HEK293 (cell line): ENCODE data around the gene NMNAT2.

ENCODE experiments used
- CTCF ChIA-PET: fragments of 350-600 bp; formaldehyde crosslinking; extraction: SDS; loops from one replicate; lab custom pipeline; 2021; ENCODE audit warnings: antibody characterized with exemption; lab: Yijun Ruan, JAX
- POLR2A ChIA-PET: fragments of 300-600 bp; formaldehyde crosslinking; extraction: SDS; loops from one replicate; lab custom pipeline; 2020; ENCODE audit warnings: antibody characterized with exemption, inconsistent platforms; lab: Yijun Ruan, JAX
- H3K27ac ChIP-seq: fragments of 200-500 bp; sonication (Bioruptor generic); 2 replicates; pipeline ENCODE4 v1.5.1; 2014; ENCODE audit warnings: low read depth, low read length, control low read depth, inconsistent platforms; ENCODE audit errors: extremely low read depth
- H3K36me3 ChIP-seq, 2 experiments: fragments of 200-500 bp in 1 of 2; sonication (Bioruptor generic) in 1 of 2; 1 replicate in 1 of 2; 2 replicates in 1 of 2; pipeline ENCODE4 v1.5.1; 2014 to 2017; ENCODE audit warnings: inconsistent platforms in 2 of 2, low read length in 2 of 2; ENCODE audit not compliant: control insufficient read depth in 2 of 2, insufficient read depth in 1 of 2
- H3K4me1 ChIP-seq: fragments of 200-500 bp; sonication (Bioruptor generic); 2 replicates; pipeline ENCODE4 v1.5.1; 2014; ENCODE audit warnings: mild to moderate bottlenecking, low read length, inconsistent platforms; ENCODE audit not compliant: control insufficient read depth, insufficient read depth
- H3K4me3 ChIP-seq: 2 replicates; pipeline ENCODE4 v1.5.1; 2011; ENCODE audit warnings: low read depth, mild to moderate bottlenecking, control low read depth, low read length, moderate library complexity
- H3K9me3 ChIP-seq: fragments of 200-500 bp; sonication (Bioruptor generic); 2 replicates; pipeline ENCODE4 v1.5.1; 2014; ENCODE audit warnings: low read depth, low read length, inconsistent platforms; ENCODE audit not compliant: control insufficient read depth, insufficient read depth
- BCL11B ChIP-seq: fragments of 450-650 bp; formaldehyde crosslinking; IDR thresholded peaks from 2 replicates; pipeline ENCODE4 v1.5.1; 2016; ENCODE audit warnings: low read depth, missing biosample characterization, missing genetic modification characterization
- EGR2 ChIP-seq: fragments of 450-650 bp; formaldehyde crosslinking; IDR thresholded peaks from 2 replicates; pipeline ENCODE4 v1.5.1; 2016; ENCODE audit warnings: low read depth, missing biosample characterization, missing genetic modification characterization
- HOXA7 ChIP-seq: sonication (generic); formaldehyde crosslinking; IDR thresholded peaks from 2 replicates; pipeline ENCODE4 v1.8.1; 2022; ENCODE audit warnings: missing genetic modification reagents, borderline replicate concordance
- HOXC10 ChIP-seq: sonication (generic); formaldehyde crosslinking; IDR thresholded peaks from 2 replicates; pipeline ENCODE4 v1.8.1; 2023; ENCODE audit warnings: mild to moderate bottlenecking, missing genetic modification reagents
- RBAK ChIP-seq: fragments of 450-650 bp; formaldehyde crosslinking; IDR thresholded peaks from 2 replicates; pipeline ENCODE4 v1.5.1; 2016; ENCODE audit warnings: missing biosample characterization, missing genetic modification characterization
- REST ChIP-seq: fragments of 450-650 bp; formaldehyde crosslinking; IDR thresholded peaks from 2 replicates; pipeline ENCODE4 v1.5.1; 2016; ENCODE audit warnings: missing biosample characterization, missing genetic modification characterization
- SCRT1 ChIP-seq: fragments of 450-650 bp; formaldehyde crosslinking; IDR thresholded peaks from 2 replicates; pipeline ENCODE4 v1.5.1; 2016; ENCODE audit warnings: missing biosample characterization, missing genetic modification characterization, borderline replicate concordance
- SETDB1 ChIP-seq: IDR thresholded peaks from one replicate; pipeline ENCODE4 v1.6.1; 2017; ENCODE audit warnings: mild to moderate bottlenecking, low read length, moderate library complexity, mixed read lengths; ENCODE audit not compliant: insufficient read length
- TRIM28 ChIP-seq: IDR thresholded peaks from 2 replicates; pipeline ENCODE4 v1.6.1; 2011; ENCODE audit warnings: low read length, control low read depth, borderline replicate concordance
- ZBTB21 ChIP-seq: fragments of 450-650 bp; formaldehyde crosslinking; IDR thresholded peaks from 2 replicates; pipeline ENCODE4 v1.5.1; 2017; ENCODE audit warnings: missing biosample characterization, missing genetic modification characterization
- ZEB2 ChIP-seq: fragments of 450-650 bp; formaldehyde crosslinking; IDR thresholded peaks from 2 replicates; pipeline ENCODE4 v1.5.1; 2016; ENCODE audit warnings: missing biosample characterization, missing genetic modification characterization
- ZFP37 ChIP-seq: fragments of 450-650 bp; formaldehyde crosslinking; IDR thresholded peaks from 2 replicates; pipeline ENCODE4 v1.5.1; 2016; ENCODE audit warnings: missing biosample characterization, missing genetic modification characterization
- ZFP69B ChIP-seq: fragments of 450-650 bp; formaldehyde crosslinking; IDR thresholded peaks from 2 replicates; pipeline ENCODE4 v1.5.1; 2016; ENCODE audit warnings: missing biosample characterization, missing genetic modification characterization
- ZNF155 ChIP-seq: fragments of 450-650 bp; formaldehyde crosslinking; IDR thresholded peaks from 2 replicates; pipeline ENCODE4 v1.5.1; 2016; ENCODE audit warnings: missing biosample characterization, missing genetic modification characterization
- ZNF157 ChIP-seq: fragments of 450-650 bp; formaldehyde crosslinking; IDR thresholded peaks from 2 replicates; pipeline ENCODE4 v1.5.1; 2016; ENCODE audit warnings: missing biosample characterization, missing genetic modification characterization
- ZNF24 ChIP-seq: fragments of 450-650 bp; formaldehyde crosslinking; IDR thresholded peaks from 2 replicates; pipeline ENCODE4 v1.5.1; 2016; ENCODE audit warnings: missing biosample characterization, missing genetic modification characterization
- ZNF280C ChIP-seq: fragments of 450-650 bp; formaldehyde crosslinking; IDR thresholded peaks from 2 replicates; pipeline ENCODE4 v1.5.1; 2016; ENCODE audit warnings: missing biosample characterization, missing genetic modification characterization
- ZNF280D ChIP-seq: fragments of 450-650 bp; formaldehyde crosslinking; IDR thresholded peaks from 2 replicates; pipeline ENCODE4 v1.5.1; 2016; ENCODE audit warnings: missing biosample characterization, missing genetic modification characterization
- ZNF292 ChIP-seq: fragments of 450-650 bp; formaldehyde crosslinking; IDR thresholded peaks from 2 replicates; pipeline ENCODE4 v1.5.1; 2016; ENCODE audit warnings: low read depth, missing biosample characterization, missing genetic modification characterization, borderline replicate concordance
- ZNF350 ChIP-seq: fragments of 450-650 bp; formaldehyde crosslinking; IDR thresholded peaks from 2 replicates; pipeline ENCODE4 v1.5.0; 2017; ENCODE audit warnings: missing biosample characterization, mild to moderate bottlenecking, missing genetic modification characterization
- ZNF571 ChIP-seq: fragments of 450-650 bp; formaldehyde crosslinking; IDR thresholded peaks from 2 replicates; pipeline ENCODE4 v1.5.0; 2017; ENCODE audit warnings: missing biosample characterization, missing genetic modification characterization
- ZNF76 ChIP-seq: fragments of 450-650 bp; formaldehyde crosslinking; IDR thresholded peaks from 2 replicates; pipeline ENCODE4; 2016; ENCODE audit warnings: low read depth, missing biosample characterization, missing genetic modification characterization, borderline replicate concordance
- ZNF776 ChIP-seq: fragments of 450-650 bp; formaldehyde crosslinking; IDR thresholded peaks from 2 replicates; pipeline ENCODE4 v1.5.0; 2017; ENCODE audit warnings: missing biosample characterization, missing genetic modification characterization, borderline replicate concordance
- ZNF785 ChIP-seq: fragments of 450-650 bp; formaldehyde crosslinking; IDR thresholded peaks from 2 replicates; pipeline ENCODE4 v1.5.1; 2016; ENCODE audit warnings: missing biosample characterization, missing genetic modification characterization
- ZSCAN18 ChIP-seq: fragments of 450-650 bp; formaldehyde crosslinking; IDR thresholded peaks from 2 replicates; pipeline ENCODE4 v1.5.1; 2016; ENCODE audit warnings: missing biosample characterization, missing genetic modification characterization

The NMNAT2 gene

GRCh38 chr1:183259924-183260323 lies 158.3 kb downstream of the NMNAT2 start (continued):
- TF ChIP-seq BCL11B (tag by site-specific recombination) (no peak), ZBTB21 (tag by site-specific recombination) (no peak), REST (tag by site-specific recombination) (no peak), ZNF292 (tag by site-specific recombination) (no peak), HOXC10 (no peak), ZEB2 (tag by site-specific recombination) (no peak), ZSCAN18 (no peak), ZNF785 (tag by site-specific recombination) (no peak)

- H3K4me3 ChIP-seq: no peak overlapping the region
- CTCF ChIA-PET: interaction anchor here (1.6 kb wide), 1 partner anchor 20 kb away, joined by 5 read pairs; no protein-coding TSS in a partner anchor
- no peak overlapping the region for H3K27ac ChIP-seq
- POLR2A ChIA-PET: no interaction called here
- no peaks in the 10 kb centered on the region; the same call in 1 of the 2 replicates for H3K9me3 ChIP-seq
- TF ChIP-seq ZNF24 (no peak), ZNF280D (tag by site-specific recombination) (0 out of 2 replicates have a peak, but pooled peaks have one; percentile 67), TRIM28 (peak; percentile 46; the same call in 1 of the 2 replicates), ZNF350 (no peak), ZNF571 (tag by site-specific recombination) (no peak), SETDB1 (peak; percentile 57)
- H3K4me1 ChIP-seq: no peaks in the 10 kb centered on the region
- no peaks in the 10 kb centered on the region for H3K36me3 ChIP-seq
Measured at GRCh38 chr1:183255073-183255472, 163.1 kb downstream of the NMNAT2 start.

GRCh38 chr1:183251959-183252450 lies 166.2 kb downstream of the NMNAT2 start:
- Histone ChIP-seq H3K4me3 (no peak overlapping the region), H3K36me3 (no peaks in the 10 kb centered on the region), H3K4me1 (no peaks in the 10 kb centered on the region), H3K9me3 (no peaks in the 10 kb centered on the region; the same call in 1 of the 2 replicates), H3K27ac (no peak overlapping the region)
- POLR2A ChIA-PET: interaction anchor here (1.1 kb wide), 1 partner anchor 227 kb away, joined by 3 read pairs; no protein-coding TSS in a partner anchor
- CTCF ChIA-PET: interaction anchor here (1.5 kb wide), 1 partner anchor 17 kb away, joined by 4 read pairs; no protein-coding TSS in a partner anchor
- TF ChIP-seq ZNF76 (tag by site-specific recombination): no peak
- no peak for TF ChIP-seq ZFP69B (tag by site-specific recombination)
- no peak for TF ChIP-seq ZNF157 (tag by site-specific recombination)
- no peak for TF ChIP-seq EGR2 (tag by site-specific recombination)
- no peak for TF ChIP-seq RBAK (tag by site-specific recombination)
- TF ChIP-seq ZNF776: no peak
- TF ChIP-seq HOXA7 (CRISPR knock-in tag): no peak
- no peak for TF ChIP-seq ZFP37
- no peak for TF ChIP-seq ZNF155 (tag by site-specific recombination)
- TF ChIP-seq SCRT1 (tag by site-specific recombination): no peak
- no peak for TF ChIP-seq ZNF280C (tag by site-specific recombination)
